Neural progenitor cell (in vitro differentiated cells): ENCODE data around the gene CDC42EP4.

Source experiments
- EZH2 ChIP-seq: fragments of 200-600 bp; sonication (generic); IDR thresholded peaks from 2 replicates; pipeline ENCODE4 v1.6.1; 2017; ENCODE audit warnings: antibody characterized with exemption, mild to moderate bottlenecking, moderate library complexity
- EZH2phosphoT487 ChIP-seq: fragments of 200-600 bp; sonication (generic); IDR thresholded peaks from 2 replicates; pipeline ENCODE4 v1.6.1; 2017; ENCODE audit warnings: antibody characterized with exemption
- TF ChIP-seq, protein P1 (sequence below): fragments of 200-600 bp; sonication (generic); IDR thresholded peaks from 2 replicates; pipeline ENCODE4 v1.5.1; 2017; ENCODE audit warnings: antibody characterized with exemption, mild to moderate bottlenecking

DNA sequence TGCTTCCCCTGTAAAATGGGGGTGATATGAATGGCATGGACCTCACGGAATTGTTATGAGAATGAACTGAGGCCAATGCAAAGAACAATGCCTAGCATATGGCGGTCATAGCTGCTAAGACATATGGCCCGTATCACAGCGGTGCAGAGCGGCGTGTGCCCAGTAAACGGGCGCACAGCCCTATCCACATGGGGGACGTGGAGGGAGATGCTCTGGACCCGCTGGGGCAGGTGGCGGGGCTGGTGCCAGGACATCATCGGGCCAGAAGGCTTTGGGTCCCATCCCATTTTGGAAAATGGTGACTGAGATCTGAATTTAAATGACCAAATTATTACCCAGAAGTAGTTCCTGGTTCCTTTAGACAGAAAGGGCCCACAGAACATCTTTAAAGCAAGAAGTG is 31.6 kb downstream of the CDC42EP4 start:
- TF ChIP-seq EZH2 = no peak
- TF ChIP-seq, protein P1, sequence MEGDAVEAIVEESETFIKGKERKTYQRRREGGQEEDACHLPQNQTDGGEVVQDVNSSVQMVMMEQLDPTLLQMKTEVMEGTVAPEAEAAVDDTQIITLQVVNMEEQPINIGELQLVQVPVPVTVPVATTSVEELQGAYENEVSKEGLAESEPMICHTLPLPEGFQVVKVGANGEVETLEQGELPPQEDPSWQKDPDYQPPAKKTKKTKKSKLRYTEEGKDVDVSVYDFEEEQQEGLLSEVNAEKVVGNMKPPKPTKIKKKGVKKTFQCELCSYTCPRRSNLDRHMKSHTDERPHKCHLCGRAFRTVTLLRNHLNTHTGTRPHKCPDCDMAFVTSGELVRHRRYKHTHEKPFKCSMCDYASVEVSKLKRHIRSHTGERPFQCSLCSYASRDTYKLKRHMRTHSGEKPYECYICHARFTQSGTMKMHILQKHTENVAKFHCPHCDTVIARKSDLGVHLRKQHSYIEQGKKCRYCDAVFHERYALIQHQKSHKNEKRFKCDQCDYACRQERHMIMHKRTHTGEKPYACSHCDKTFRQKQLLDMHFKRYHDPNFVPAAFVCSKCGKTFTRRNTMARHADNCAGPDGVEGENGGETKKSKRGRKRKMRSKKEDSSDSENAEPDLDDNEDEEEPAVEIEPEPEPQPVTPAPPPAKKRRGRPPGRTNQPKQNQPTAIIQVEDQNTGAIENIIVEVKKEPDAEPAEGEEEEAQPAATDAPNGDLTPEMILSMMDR = no peak
- no peak for TF ChIP-seq EZH2phosphoT487
